GM23338 (cell line): Measurements from ENCODE around the gene CMTR1. TPM values are rescaled to one million over a fixed set of nuclear protein-coding genes. Genes with fewer than 3 reads are reported as not detected.

Experiments
- ATAC-seq: fragments of 200-7000 bp; cut with Tn5 transposase; 3 replicates; pipeline ENCODE4 v1.9.1; 2020
- DNase-seq: peaks from one replicate; pipeline ENCODE4 v3.0.0-alpha.2; 2015; ENCODE audit warnings: low spot score
- H2AFZ ChIP-seq: fragments of 200-600 bp; sonication (generic); 2 replicates; pipeline ENCODE4 v1.8.0; 2016; ENCODE audit warnings: antibody characterized with exemption, mild to moderate bottlenecking, moderate library complexity
- H3F3A ChIP-seq: fragments of 200-600 bp; sonication (generic); replicated peaks from 2 replicates; pipeline ENCODE4 v1.8.0; 2017; ENCODE audit warnings: antibody characterized with exemption, mixed run types, low read depth
- H3K27ac ChIP-seq: fragments of 200-600 bp; sonication (generic); 2 replicates; pipeline ENCODE4 v1.6.1; 2016; ENCODE audit warnings: low read depth
- H3K27me3 ChIP-seq: fragments of 200-600 bp; sonication (generic); 2 replicates; pipeline ENCODE4 v1.8.0; 2016; ENCODE audit warnings: mild to moderate bottlenecking, mixed run types, moderate library complexity; ENCODE audit not compliant: insufficient read depth
- H3K36me3 ChIP-seq: fragments of 200-600 bp; sonication (generic); 2 replicates; pipeline ENCODE4 v1.8.0; 2016; ENCODE audit warnings: mild to moderate bottlenecking; ENCODE audit not compliant: insufficient read depth
- H3K4me1 ChIP-seq: fragments of 200-600 bp; sonication (generic); 2 replicates; pipeline ENCODE4 v1.8.0; 2016; ENCODE audit warnings: mild to moderate bottlenecking, moderate library complexity; ENCODE audit not compliant: insufficient read depth
- H3K4me2 ChIP-seq: fragments of 200-600 bp; sonication (generic); 2 replicates; pipeline ENCODE4 v1.7.1; 2017; ENCODE audit warnings: mixed run types
- H3K4me3 ChIP-seq: fragments of 200-600 bp; sonication (generic); 2 replicates; pipeline ENCODE4 v1.6.1; 2016; ENCODE audit warnings: mixed run types
- H3K79me2 ChIP-seq: fragments of 200-600 bp; sonication (generic); replicated peaks from 2 replicates; pipeline ENCODE4 v1.8.0; 2017; ENCODE audit warnings: mild to moderate bottlenecking; ENCODE audit not compliant: insufficient read depth
- H3K9me2 ChIP-seq: fragments of 200-600 bp; sonication (generic); 2 replicates; pipeline ENCODE4 v1.8.0; 2017; ENCODE audit not compliant: insufficient read depth
- H4K20me1 ChIP-seq: fragments of 200-600 bp; sonication (generic); replicated peaks from 2 replicates; pipeline ENCODE4 v1.8.0; 2017; ENCODE audit warnings: mild to moderate bottlenecking; ENCODE audit not compliant: insufficient read depth
- H3K27ac Mint-ChIP-seq: 2 replicates; pipeline ENCODE4 v1.8.0; 2020; ENCODE audit warnings: inconsistent platforms, mild to moderate bottlenecking, moderate library complexity, mixed read lengths
- H3K27me3 Mint-ChIP-seq: 3 replicates; pipeline ENCODE4 v1.8.0; 2022; ENCODE audit warnings: low read depth, mild to moderate bottlenecking, moderate library complexity, mixed read lengths, inconsistent platforms; ENCODE audit not compliant: insufficient read depth, poor library complexity
- H3K36me3 Mint-ChIP-seq: 3 replicates; pipeline ENCODE4 v1.8.0; 2021; ENCODE audit warnings: low read depth, mild to moderate bottlenecking, inconsistent platforms, moderate library complexity, mixed read lengths
- H3K4me1 Mint-ChIP-seq: 3 replicates; pipeline ENCODE4 v1.8.0; 2020; ENCODE audit warnings: mild to moderate bottlenecking, inconsistent platforms, mixed read lengths
- H3K4me3 Mint-ChIP-seq: 3 replicates; pipeline ENCODE4 v1.8.0; 2021; ENCODE audit warnings: moderate library complexity, mild to moderate bottlenecking, inconsistent platforms, mixed read lengths
- H3K9me3 Mint-ChIP-seq: 3 replicates; pipeline ENCODE4 v1.8.0; 2020; ENCODE audit warnings: moderate library complexity, mild to moderate bottlenecking, inconsistent platforms, mixed read lengths
- CREB1 ChIP-seq: fragments of 250-450 bp; sonication (Bioruptor Pico); IDR thresholded peaks from 2 replicates; pipeline ENCODE4 v1.5.0; 2020; ENCODE audit warnings: low read depth, mild to moderate bottlenecking, moderate library complexity
- EZH2 ChIP-seq: fragments of 200-600 bp; sonication (generic); IDR thresholded peaks from one replicate; pipeline ENCODE4 v1.8.0; 2017; ENCODE audit warnings: antibody characterized with exemption, mild to moderate bottlenecking, low read depth; ENCODE audit not compliant: unreplicated experiment
- EZH2phosphoT487 ChIP-seq: fragments of 200-600 bp; sonication (generic); IDR thresholded peaks from one replicate; pipeline ENCODE4 v1.8.1; 2018; ENCODE audit warnings: antibody characterized with exemption; ENCODE audit not compliant: unreplicated experiment
- JUNB ChIP-seq: IDR thresholded peaks from one replicate; pipeline ENCODE4 v1.6.1; 2016; ENCODE audit warnings: antibody characterized with exemption; ENCODE audit not compliant: unreplicated experiment
- NANOG ChIP-seq: IDR thresholded peaks from 2 replicates; pipeline ENCODE4 v1.6.1; 2016; ENCODE audit warnings: antibody characterized with exemption, borderline replicate concordance
- POLR2AphosphoS5 ChIP-seq: IDR thresholded peaks from 2 replicates; pipeline ENCODE4 v1.6.1; 2016; ENCODE audit warnings: antibody characterized with exemption, low read depth
- REST ChIP-seq: IDR thresholded peaks from one replicate; pipeline ENCODE4 v1.6.1; 2018; ENCODE audit warnings: antibody characterized with exemption; ENCODE audit not compliant: unreplicated experiment
- STAT1 ChIP-seq: IDR thresholded peaks from one replicate; pipeline ENCODE4 v1.6.1; 2016; ENCODE audit warnings: antibody characterized with exemption; ENCODE audit not compliant: unreplicated experiment
- ZNF114 ChIP-seq: fragments of 250-450 bp; sonication (Bioruptor Pico); IDR thresholded peaks from 2 replicates; pipeline ENCODE4 v1.5.0; 2020; ENCODE audit warnings: mild to moderate bottlenecking, moderate library complexity
- ZNF331 ChIP-seq: fragments of 250-450 bp; sonication (Bioruptor Pico); IDR thresholded peaks from 2 replicates; pipeline ENCODE4 v1.5.0; 2020; ENCODE audit warnings: low read depth, mild to moderate bottlenecking, moderate library complexity
- polyA plus RNA-seq: library from polyadenylated mRNA; unstranded; fragments of >200 nt; fragmentation: Nextera tagmentation; extraction: Ambion mirVana; gene quantifications from 2 replicates; pipeline ENCODE4 v1.2.1, GENCODE V29; 2016
- total RNA-seq: library from RNA; depleted of rRNA; stranded (reverse); fragments of >200 nt; shearing (Covaris generic); gene quantifications from 2 replicates; pipeline ENCODE4 v1.2.3, GENCODE V29; 2014
- TF ChIP-seq, protein P1 (sequence below): IDR thresholded peaks from 2 replicates; pipeline ENCODE4 v1.6.1; 2016; ENCODE audit warnings: antibody characterized with exemption
- TF ChIP-seq, protein P2 (sequence below), 2 experiments: fragments of 200-600 bp in 1 of 2; sonication (generic) in 1 of 2; conservative IDR thresholded peaks; 2 replicates each; pipeline versions ENCODE4 v1.5.1 to v1.6.1; 2016 to 2017; ENCODE audit warnings: antibody characterized with exemption in 2 of 2, low read depth in 2 of 2, mild to moderate bottlenecking in 2 of 2, moderate library complexity in 1 of 2
- TF ChIP-seq, protein P3 (sequence below): fragments of 250-450 bp; sonication (Bioruptor Pico); IDR thresholded peaks from 2 replicates; pipeline ENCODE4 v1.5.0; 2020; ENCODE audit warnings: mild to moderate bottlenecking, moderate library complexity

The CMTR1 gene
- total and polyA plus RNA-seq, 2 experiments from 2014 or later = 7.3 to 36.4 TPM

DNA sequence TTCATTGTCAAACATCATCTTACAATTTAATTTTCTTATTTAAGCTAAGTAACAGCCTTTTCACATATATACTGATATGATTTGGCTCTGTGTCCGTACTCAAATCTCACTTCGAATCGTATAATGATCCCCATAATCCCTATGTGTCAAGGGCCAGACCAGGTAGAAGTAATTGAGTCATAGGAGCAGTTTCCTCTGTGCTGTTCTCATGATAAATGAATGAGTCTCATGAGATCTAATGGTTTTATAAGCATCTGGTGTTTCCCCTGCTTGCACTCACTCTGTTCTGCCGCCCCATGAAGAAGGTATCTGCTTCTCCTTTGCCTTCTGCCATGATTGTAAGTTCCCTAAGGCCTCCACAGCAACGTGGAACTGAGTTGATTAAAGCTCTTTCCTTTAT is 25.1 kb upstream of the CMTR1 start:
- Mint-ChIP-seq H3K27me3 (no peaks in the 10 kb centered on the region), H3K4me3 (no peak overlapping the region), H3K9me3 (no peaks in the 10 kb centered on the region), H3K4me1 (no peaks in the 10 kb centered on the region), H3K27ac (no peak overlapping the region), H3K36me3 (no peaks in the 10 kb centered on the region)
- Histone ChIP-seq H2AFZ (no peak overlapping the region), H4K20me1 (no peaks in the 10 kb centered on the region), H3F3A (no peaks in the 10 kb centered on the region), H3K79me2 (no peaks in the 10 kb centered on the region), H3K4me3 (no peak overlapping the region), H3K4me2 (no peak overlapping the region), H3K4me1 (no peaks in the 10 kb centered on the region), H3K36me3 (no peaks in the 10 kb centered on the region), H3K9me2 (no peaks in the 10 kb centered on the region), H3K27ac (no peak overlapping the region), H3K27me3 (no peaks in the 10 kb centered on the region)
- ATAC-seq (no peak), DNase-seq (no peak)
- TF ChIP-seq EZH2 = no peak
- TF ChIP-seq REST = no peak
- TF ChIP-seq STAT1 = no peak
- no peak for TF ChIP-seq ZNF114 (CRISPR knock-in tag)
- TF ChIP-seq NANOG = no peak
- no peak for TF ChIP-seq JUNB
- TF ChIP-seq, protein P1, sequence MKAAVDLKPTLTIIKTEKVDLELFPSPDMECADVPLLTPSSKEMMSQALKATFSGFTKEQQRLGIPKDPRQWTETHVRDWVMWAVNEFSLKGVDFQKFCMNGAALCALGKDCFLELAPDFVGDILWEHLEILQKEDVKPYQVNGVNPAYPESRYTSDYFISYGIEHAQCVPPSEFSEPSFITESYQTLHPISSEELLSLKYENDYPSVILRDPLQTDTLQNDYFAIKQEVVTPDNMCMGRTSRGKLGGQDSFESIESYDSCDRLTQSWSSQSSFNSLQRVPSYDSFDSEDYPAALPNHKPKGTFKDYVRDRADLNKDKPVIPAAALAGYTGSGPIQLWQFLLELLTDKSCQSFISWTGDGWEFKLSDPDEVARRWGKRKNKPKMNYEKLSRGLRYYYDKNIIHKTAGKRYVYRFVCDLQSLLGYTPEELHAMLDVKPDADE = no peak
- no peak for TF ChIP-seq CREB1 (CRISPR knock-in tag)
- TF ChIP-seq, protein P2, sequence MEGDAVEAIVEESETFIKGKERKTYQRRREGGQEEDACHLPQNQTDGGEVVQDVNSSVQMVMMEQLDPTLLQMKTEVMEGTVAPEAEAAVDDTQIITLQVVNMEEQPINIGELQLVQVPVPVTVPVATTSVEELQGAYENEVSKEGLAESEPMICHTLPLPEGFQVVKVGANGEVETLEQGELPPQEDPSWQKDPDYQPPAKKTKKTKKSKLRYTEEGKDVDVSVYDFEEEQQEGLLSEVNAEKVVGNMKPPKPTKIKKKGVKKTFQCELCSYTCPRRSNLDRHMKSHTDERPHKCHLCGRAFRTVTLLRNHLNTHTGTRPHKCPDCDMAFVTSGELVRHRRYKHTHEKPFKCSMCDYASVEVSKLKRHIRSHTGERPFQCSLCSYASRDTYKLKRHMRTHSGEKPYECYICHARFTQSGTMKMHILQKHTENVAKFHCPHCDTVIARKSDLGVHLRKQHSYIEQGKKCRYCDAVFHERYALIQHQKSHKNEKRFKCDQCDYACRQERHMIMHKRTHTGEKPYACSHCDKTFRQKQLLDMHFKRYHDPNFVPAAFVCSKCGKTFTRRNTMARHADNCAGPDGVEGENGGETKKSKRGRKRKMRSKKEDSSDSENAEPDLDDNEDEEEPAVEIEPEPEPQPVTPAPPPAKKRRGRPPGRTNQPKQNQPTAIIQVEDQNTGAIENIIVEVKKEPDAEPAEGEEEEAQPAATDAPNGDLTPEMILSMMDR (conservative IDR thresholded peaks at IDR 0.05; ENCODE audit: low read depth in 2 of 2) = no peak
- TF ChIP-seq EZH2phosphoT487 = no peak
- no peak for TF ChIP-seq ZNF331 (CRISPR knock-in tag)
- TF ChIP-seq, protein P3, sequence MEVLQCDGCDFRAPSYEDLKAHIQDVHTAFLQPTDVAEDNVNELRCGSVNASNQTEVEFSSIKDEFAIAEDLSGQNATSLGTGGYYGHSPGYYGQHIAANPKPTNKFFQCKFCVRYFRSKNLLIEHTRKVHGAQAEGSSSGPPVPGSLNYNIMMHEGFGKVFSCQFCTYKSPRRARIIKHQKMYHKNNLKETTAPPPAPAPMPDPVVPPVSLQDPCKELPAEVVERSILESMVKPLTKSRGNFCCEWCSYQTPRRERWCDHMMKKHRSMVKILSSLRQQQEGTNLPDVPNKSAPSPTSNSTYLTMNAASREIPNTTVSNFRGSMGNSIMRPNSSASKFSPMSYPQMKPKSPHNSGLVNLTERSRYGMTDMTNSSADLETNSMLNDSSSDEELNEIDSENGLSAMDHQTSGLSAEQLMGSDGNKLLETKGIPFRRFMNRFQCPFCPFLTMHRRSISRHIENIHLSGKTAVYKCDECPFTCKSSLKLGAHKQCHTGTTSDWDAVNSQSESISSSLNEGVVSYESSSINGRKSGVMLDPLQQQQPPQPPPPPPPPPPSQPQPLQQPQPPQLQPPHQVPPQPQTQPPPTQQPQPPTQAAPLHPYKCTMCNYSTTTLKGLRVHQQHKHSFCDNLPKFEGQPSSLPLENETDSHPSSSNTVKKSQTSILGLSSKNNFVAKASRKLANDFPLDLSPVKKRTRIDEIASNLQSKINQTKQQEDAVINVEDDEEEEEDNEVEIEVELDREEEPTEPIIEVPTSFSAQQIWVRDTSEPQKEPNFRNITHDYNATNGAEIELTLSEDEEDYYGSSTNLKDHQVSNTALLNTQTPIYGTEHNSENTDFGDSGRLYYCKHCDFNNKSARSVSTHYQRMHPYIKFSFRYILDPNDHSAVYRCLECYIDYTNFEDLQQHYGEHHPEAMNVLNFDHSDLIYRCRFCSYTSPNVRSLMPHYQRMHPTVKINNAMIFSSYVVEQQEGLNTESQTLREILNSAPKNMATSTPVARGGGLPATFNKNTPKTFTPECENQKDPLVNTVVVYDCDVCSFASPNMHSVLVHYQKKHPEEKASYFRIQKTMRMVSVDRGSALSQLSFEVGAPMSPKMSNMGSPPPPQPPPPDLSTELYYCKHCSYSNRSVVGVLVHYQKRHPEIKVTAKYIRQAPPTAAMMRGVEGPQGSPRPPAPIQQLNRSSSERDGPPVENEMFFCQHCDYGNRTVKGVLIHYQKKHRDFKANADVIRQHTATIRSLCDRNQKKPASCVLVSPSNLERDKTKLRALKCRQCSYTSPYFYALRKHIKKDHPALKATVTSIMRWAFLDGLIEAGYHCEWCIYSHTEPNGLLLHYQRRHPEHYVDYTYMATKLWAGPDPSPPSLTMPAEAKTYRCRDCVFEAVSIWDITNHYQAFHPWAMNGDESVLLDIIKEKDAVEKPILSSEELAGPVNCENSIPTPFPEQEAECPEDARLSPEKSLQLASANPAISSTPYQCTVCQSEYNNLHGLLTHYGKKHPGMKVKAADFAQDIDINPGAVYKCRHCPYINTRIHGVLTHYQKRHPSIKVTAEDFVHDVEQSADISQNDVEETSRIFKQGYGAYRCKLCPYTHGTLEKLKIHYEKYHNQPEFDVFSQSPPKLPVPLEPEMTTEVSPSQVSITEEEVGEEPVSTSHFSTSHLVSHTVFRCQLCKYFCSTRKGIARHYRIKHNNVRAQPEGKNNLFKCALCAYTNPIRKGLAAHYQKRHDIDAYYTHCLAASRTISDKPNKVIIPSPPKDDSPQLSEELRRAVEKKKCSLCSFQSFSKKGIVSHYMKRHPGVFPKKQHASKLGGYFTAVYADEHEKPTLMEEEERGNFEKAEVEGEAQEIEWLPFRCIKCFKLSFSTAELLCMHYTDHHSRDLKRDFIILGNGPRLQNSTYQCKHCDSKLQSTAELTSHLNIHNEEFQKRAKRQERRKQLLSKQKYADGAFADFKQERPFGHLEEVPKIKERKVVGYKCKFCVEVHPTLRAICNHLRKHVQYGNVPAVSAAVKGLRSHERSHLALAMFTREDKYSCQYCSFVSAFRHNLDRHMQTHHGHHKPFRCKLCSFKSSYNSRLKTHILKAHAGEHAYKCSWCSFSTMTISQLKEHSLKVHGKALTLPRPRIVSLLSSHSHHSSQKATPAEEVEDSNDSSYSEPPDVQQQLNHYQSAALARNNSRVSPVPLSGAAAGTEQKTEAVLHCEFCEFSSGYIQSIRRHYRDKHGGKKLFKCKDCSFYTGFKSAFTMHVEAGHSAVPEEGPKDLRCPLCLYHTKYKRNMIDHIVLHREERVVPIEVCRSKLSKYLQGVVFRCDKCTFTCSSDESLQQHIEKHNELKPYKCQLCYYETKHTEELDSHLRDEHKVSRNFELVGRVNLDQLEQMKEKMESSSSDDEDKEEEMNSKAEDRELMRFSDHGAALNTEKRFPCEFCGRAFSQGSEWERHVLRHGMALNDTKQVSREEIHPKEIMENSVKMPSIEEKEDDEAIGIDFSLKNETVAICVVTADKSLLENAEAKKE = no peak
- no peak for TF ChIP-seq POLR2AphosphoS5
